ENCODE measurements around the gene NADK. TPM values are rescaled to one million over a fixed set of nuclear protein-coding genes. Genes with fewer than 3 reads are reported as not detected.
"Not testable (repeated sequence)": the region's sequence is repeated elsewhere in the genome, so short reads cannot be mapped to it uniquely, and the experiment has no call there.

NADK gene
- total RNA-seq, 8 experiments from 2014 or later: 28.6 to 103 (median 41.1) TPM

DNA sequence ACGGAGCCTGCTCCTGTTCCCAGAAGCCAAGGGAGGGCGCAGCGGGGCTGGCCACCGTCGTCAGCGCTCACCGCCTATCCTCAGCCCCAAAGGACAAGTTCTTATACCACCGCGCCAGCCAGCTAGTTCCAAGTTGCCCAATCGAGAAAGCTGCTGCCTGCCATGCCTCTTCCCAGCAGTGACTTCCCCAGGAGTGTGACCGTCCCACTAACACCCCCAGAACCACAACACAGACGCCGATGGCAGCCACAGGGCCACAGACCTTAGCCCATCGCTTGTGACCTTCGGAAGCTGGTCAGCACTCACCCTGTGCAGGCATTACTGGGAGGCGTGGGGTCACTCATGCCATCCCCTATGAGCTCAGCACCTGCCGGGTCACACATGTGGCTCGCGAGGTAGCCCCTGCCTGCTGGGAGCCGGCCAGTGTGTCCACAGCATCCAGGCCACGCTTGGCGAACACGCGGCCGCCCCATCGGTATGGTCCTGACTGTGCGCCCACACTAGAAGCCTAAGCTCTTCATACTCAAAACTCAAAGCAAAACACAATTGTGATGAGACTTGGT, 20.1 kb downstream of the NADK start:
- Histone ChIP-seq H3K4me3 (no peak overlapping the region), H3K4me1 (replicated peaks in 1 of 2) (peaks cover 2 to 3% of the 10 kb centered on the region in 2 donors), H3K27ac (no peak overlapping the region)
- WGBS, 10 experiments: 86 to 98% (median 90%) methylated on average over 4 to 19 of the region's 27 CpGs; no CpG with 5 or more reads in 5 of the 10 experiments
- ATAC-seq (replicated peaks in 6 of 8): no peak
- in situ Hi-C loops (cut with MboI; ENCODE audit: low pct_unique_long_range_greater_than_20kb in 2 of 9, low sequenced_read_pairs in 9 of 9, unreplicated experiment in 9 of 9): loop anchor here in 1 of 9 experiments (25.0 kb wide), 1 partner anchor 154 kb away; the partner anchor contains the start of genes CALML6 and TMEM52

DNA sequence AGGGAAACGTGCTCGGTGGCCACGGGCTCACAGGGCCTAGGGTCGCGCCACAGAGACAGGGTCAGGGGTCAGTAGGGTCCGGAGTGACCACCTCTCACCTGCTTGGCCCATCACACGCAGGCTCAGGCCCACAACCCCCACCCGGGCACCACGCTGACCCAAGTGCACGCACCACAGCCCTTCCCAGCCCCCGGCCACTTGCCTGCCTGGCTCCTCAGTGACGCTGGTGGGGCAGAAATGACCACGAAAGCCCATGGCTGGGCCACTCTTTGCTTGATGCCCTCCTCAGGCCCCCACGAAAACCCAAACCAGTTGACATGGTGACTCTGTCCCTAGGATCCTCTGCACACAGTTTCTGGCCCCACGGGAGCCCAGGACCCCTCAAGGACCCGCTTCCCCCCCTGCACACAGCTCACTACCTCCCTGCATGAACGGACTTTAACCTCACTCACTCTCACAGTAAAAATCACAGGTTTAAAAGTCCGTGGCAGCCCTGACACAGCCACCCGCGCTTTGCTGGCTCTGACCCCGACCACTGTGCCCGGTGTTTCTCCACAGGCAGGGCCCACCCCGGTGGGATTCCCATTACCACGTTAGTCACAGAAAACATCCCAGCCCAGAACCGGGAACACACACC, 20.7 kb downstream of the NADK start:
- WGBS, 10 experiments: 60 to 95% (median 90%) methylated on average over 1 to 12 of the region's 25 CpGs; no CpG with 5 or more reads in 5 of the 10 experiments

DNA sequence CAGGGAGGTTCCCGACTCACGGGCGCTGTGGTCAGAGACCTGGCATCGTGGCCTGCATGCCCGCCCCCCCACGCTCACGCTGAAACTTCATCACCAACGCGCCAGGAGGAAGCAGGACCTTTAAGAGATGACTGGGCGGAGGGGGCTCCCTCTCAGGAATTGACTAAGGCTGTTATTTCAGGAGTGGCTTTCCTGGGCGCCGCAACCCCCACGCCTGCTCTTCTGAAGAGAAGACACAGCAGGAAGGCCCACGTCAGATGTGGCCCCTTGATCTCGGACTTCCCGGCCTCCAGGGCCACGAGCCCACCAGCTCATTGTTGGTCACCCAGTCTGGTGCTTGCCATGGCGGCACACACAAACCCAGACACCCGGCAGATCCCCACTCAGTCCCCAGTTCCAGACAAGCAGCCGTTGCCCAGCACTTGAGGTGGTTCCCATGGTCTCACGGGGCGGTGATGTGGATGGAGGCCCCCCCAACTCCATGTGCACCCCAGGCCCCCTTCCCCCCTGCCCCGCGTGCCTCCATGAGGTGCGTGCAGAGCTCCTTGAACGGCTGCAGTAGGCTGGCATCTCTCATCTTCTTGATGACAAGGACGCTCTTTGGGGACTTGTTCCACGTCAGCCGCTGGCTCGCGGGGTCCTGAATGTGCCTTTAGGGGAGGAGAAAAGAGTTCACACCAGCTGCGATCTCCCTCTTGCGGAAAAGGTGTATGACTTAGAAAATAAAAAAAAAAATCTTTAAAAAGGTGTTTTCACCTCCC, 21.4 kb downstream of the NADK start:
- in situ Hi-C loops (cut with MboI; ENCODE audit: low pct_unique_long_range_greater_than_20kb in 2 of 9, low sequenced_read_pairs in 9 of 9, unreplicated experiment in 9 of 9): loop anchor here in 1 of 9 experiments (25.0 kb wide), 1 partner anchor 155 kb away; the partner anchor contains the start of genes CALML6 and TMEM52
- Histone ChIP-seq H3K27ac (no peak overlapping the region), H3K4me3 (no peak overlapping the region), H3K4me1 (replicated peaks in 1 of 2) (peaks cover 13 to 15% of the 10 kb centered on the region in 2 donors)
- ATAC-seq (replicated peaks in 6 of 8): no peak
- WGBS, 10 experiments: 94 to 100% (median 100%) methylated on average over 2 to 12 of the region's 33 CpGs; no CpG with 5 or more reads in 6 of the 10 experiments

More for the DNA sequence above, 20.7 kb downstream of the NADK start:
- Histone ChIP-seq H3K4me1 (replicated peaks in 1 of 2) (peaks cover 8 to 9% of the 10 kb centered on the region in 2 donors), H3K27ac (no peak overlapping the region), H3K4me3 (no peak overlapping the region)
- ATAC-seq (replicated peaks in 6 of 8): no peak
- in situ Hi-C loops (cut with MboI; ENCODE audit: low pct_unique_long_range_greater_than_20kb in 2 of 9, low sequenced_read_pairs in 9 of 9, unreplicated experiment in 9 of 9): loop anchor here in 1 of 9 experiments (25.0 kb wide), 1 partner anchor 155 kb away; the partner anchor contains the start of genes CALML6 and TMEM52

DNA sequence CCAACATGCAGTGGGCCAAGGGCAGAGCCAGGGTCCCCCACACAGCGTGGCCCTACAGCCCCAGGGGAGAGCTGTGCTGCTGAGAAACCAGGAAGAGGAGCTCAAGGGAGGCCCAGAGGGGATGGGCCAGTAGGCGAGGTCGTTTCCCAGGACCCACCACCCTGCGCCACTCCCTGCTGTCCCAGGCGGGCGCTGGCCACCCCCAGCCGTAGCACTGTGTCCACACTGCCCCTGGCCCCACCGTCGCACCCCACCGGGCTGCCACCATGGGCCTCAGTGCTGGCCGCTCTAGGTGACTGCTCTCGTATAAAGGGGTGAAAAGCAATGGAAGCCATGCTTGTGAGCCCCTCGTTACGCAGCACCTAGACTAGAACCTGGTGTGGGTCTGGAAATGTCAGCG, 22.4 kb downstream of the NADK start:
- no peak overlapping the region for H3K4me3 ChIP-seq
- 94 to 100% (median 100%) methylated on average over 1 to 8 of the region's 15 CpGs; no CpG with 5 or more reads in 5 of the 10 experiments for WGBS, 10 experiments
- ATAC-seq (replicated peaks in 6 of 8): no peak
- in situ Hi-C loops (cut with MboI; ENCODE audit: low pct_unique_long_range_greater_than_20kb in 2 of 9, low sequenced_read_pairs in 9 of 9, unreplicated experiment in 9 of 9): loop anchor here in 1 of 9 experiments (25.0 kb wide), 1 partner anchor 156 kb away; the partner anchor contains the start of genes CALML6 and TMEM52
- H3K4me1 ChIP-seq (replicated peaks in 1 of 2): peaks cover 13 to 15% of the 10 kb centered on the region in 2 donors
- H3K27ac ChIP-seq: no peak overlapping the region

DNA sequence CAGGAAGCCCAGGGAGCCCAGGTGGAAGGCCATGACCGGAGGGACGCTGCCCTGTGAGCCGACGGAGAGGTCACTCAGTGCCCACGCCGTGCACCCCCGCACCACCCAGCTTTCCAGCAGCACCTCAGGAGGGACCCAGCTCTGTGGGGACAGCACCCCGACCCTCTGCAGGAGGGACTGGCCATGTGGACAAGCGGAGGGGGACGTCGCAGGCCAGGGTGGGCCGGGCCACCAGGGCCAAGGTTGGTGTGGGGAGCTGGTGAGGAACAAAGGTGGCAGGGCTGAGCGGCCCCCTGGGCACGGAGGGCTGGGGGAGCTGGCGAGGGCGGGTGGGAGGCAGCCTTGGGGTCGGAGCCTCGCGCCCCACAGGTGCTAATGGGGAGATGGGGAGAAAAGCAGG, 22.8 kb downstream of the NADK start:
- Histone ChIP-seq H3K27ac (no peak overlapping the region), H3K4me1 (replicated peaks in 1 of 2) (peaks cover 13 to 15% of the 10 kb centered on the region in 2 donors), H3K4me3 (no peak overlapping the region)
- in situ Hi-C loops (cut with MboI; ENCODE audit: low pct_unique_long_range_greater_than_20kb in 2 of 9, low sequenced_read_pairs in 9 of 9, unreplicated experiment in 9 of 9): loop anchor here in 1 of 9 experiments (25.0 kb wide), 1 partner anchor 157 kb away; the partner anchor contains the start of genes CALML6 and TMEM52
- WGBS, 10 experiments: 93 to 100% (median 97%) methylated on average over 3 to 6 of the region's 19 CpGs; no CpG with 5 or more reads in 7 of the 10 experiments
- ATAC-seq (replicated peaks in 6 of 8): no peak

DNA sequence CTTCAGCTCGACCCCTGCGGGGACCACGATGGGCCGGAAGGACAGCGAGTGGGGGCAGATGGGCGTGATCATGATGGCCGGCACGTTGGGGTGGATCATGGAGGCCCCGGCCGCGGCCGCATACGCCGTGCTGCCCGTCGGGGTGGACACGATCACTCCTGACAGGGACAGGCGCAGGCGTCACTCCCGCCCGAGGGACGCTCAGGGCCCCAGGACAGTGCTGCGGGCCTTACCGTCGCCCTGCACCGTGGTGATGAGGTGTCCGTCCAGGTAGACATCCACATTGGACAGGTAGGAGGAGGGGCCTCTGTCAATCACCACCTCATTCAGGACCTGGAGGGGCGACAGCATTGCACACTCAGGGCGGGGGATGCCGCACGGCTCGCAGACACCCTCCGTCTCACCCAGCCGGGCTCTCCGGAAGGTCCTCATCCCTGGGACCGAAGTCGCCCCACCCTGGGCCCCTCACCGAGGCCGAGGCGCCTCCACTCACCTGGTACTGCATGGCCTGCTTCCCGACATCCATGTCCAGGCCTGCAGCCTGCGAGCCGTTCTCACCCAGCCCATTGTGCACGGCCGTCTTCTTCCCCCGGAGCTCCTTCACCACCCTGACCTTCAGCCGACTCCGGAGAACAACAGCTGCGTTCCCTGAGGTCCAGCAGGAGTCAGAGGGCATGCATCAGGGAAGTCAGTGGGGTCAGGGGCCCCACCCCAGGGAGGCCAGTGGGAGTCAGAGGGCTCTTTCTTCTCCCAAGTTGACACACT, 24.0 kb downstream of the NADK start:
- H3K27ac ChIP-seq: no peak overlapping the region
- in situ Hi-C loops (cut with MboI; ENCODE audit: low pct_unique_long_range_greater_than_20kb in 2 of 9, low sequenced_read_pairs in 9 of 9, unreplicated experiment in 9 of 9): loop anchor here in 1 of 9 experiments (25.0 kb wide), 1 partner anchor 158 kb away; the partner anchor contains the start of genes CALML6 and TMEM52

DNA sequence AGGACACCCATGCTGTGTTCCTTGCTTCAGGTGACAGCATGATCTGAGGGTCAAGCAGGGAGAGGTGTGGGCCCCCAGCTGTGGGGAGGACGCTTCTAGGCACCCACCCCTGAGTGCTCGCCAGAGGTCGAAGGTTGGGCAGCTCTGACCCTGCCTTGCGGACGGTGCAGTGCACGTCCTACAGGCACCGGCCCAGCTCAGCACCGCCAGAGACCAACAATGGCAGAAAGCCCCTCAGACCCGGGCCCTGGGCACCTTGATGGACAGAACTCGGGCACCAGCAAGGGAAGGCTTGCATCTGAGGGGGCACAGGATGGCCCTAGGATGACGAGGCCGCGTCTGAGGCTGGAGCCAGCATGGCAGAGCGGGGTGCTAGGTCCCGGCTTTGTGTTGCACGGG, 24.7 kb downstream of the NADK start:
- in situ Hi-C loops (cut with MboI; ENCODE audit: low pct_unique_long_range_greater_than_20kb in 2 of 9, low sequenced_read_pairs in 9 of 9, unreplicated experiment in 9 of 9): loop anchor here in 1 of 9 experiments (25.0 kb wide), 1 partner anchor 159 kb away; the partner anchor contains the start of genes CALML6 and TMEM52
- H3K4me3 ChIP-seq: no peak overlapping the region
- ATAC-seq (replicated peaks in 6 of 8): no peak
- H3K27ac ChIP-seq: no peak overlapping the region
- peaks cover 18 to 20% of the 10 kb centered on the region in 2 donors for H3K4me1 ChIP-seq (replicated peaks in 1 of 2)
- whole genome bisulfite sequencing, 10 experiments: 96 to 98% methylated on average over 4 to 8 of the region's 16 CpGs; no CpG with 5 or more reads in 8 of the 10 experiments

More for the DNA sequence above, 24.0 kb downstream of the NADK start:
- Histone ChIP-seq H3K4me1 (replicated peaks in 1 of 2) (peaks cover 13 to 15% of the 10 kb centered on the region in 2 donors), H3K4me3 (no peak overlapping the region)
- peak in 1 of 8 experiments; percentile 3 for ATAC-seq (replicated peaks in 6 of 8)
- WGBS, 10 experiments: 82 to 100% (median 89%) methylated on average over 4 to 20 of the region's 49 CpGs; no CpG with 5 or more reads in 6 of the 10 experiments

DNA sequence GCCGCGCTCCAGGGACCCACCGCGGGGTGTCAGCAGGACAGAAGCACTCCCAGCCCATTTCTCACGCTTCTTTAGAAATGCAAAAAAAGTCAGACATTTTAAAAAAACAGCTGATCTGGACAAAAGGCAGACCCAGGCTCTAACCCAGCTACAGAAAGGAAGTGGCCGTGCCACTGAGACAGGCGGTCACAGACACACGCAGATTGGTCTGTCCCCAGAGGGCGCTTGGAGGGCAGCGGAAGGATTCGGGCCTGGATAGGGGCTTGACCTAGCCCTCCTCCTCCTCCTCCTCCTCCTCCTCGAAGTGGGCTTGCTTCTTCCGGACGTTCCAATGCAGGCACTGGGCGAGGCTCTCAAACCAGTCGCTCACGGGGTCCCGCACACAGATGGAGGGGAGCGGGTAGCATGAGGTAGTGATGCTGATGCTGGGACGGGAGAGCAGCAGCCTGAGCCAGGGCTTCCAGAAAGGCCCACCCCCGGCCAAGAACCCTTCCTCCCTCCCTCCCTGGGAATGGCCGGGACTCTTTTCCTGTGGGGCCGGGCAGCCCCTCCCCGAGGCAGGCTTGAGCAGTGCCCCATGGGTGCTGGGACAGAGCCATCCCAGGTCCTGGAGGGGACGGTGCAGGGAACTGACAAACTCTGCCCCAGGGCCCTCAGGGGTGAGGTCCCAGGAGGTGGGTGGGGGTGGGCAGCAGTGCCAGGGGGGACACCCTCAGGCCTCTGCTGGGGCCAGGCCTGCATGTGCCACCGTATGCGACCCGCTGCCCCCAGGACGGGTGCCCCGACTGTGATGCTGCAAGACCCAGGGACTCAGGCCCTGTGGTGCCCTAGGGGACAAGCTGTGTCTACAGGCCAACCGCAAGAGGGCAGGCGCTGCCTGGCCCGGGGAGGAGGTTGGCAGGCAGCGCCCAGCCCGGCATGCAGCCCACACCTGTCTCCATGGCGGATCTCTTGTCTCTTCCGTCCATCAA, 25.3 kb downstream of the NADK start:
- no peak overlapping the region for H3K4me3 ChIP-seq
- 26 to 96% (median 73%) methylated on average over 4 to 15 of the region's 37 CpGs; no CpG with 5 or more reads in 4 of the 10 experiments for WGBS, 10 experiments
- ATAC-seq (replicated peaks in 6 of 8): peak in 3 of 8 experiments; percentile 39 to 55 (median 50)
- peaks cover 18 to 20% of the 10 kb centered on the region in 2 donors for H3K4me1 ChIP-seq (replicated peaks in 1 of 2)
- in situ Hi-C loops (cut with MboI; ENCODE audit: low pct_unique_long_range_greater_than_20kb in 2 of 9, low sequenced_read_pairs in 9 of 9, unreplicated experiment in 9 of 9): loop anchor here in 1 of 9 experiments (25.0 kb wide), 1 partner anchor 159 kb away; the partner anchor contains the start of genes CALML6 and TMEM52
- peak overlapping the region; percentile 38 to 58 for H3K27ac ChIP-seq

DNA sequence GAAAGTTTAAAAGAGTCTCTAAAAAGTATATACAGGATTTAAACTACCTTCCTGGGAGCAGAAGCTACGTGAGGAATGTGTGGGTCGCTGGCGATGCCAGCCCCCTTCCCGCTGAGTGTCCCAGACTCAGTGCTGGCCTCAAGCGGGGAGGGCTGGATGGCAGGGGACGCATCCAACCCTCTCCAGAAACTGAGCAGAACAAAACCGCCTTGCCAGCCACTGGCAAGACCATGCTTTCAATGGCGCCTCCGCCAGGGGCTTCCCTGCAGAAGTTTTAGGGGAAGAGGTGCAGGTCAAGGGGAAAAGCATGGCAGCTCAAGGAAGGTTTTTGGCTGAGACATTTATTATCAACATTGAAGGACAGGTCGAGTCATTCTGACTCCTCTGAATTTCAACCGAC, 26.1 kb downstream of the NADK start:
- H3K27ac ChIP-seq: no peak overlapping the region
- peaks cover 18 to 20% of the 10 kb centered on the region in 2 donors for H3K4me1 ChIP-seq (replicated peaks in 1 of 2)
- no peak overlapping the region for H3K4me3 ChIP-seq
- in situ Hi-C loops (cut with MboI; ENCODE audit: low pct_unique_long_range_greater_than_20kb in 2 of 9, low sequenced_read_pairs in 9 of 9, unreplicated experiment in 9 of 9): loop anchor here in 1 of 9 experiments (25.0 kb wide), 1 partner anchor 160 kb away; the partner anchor contains the start of genes CALML6 and TMEM52
- 50 to 100% (median 77%) methylated on average over 2 to 11 of the region's 11 CpGs; no CpG with 5 or more reads in 5 of the 10 experiments for WGBS, 10 experiments
- ATAC-seq (replicated peaks in 6 of 8): no peak

DNA sequence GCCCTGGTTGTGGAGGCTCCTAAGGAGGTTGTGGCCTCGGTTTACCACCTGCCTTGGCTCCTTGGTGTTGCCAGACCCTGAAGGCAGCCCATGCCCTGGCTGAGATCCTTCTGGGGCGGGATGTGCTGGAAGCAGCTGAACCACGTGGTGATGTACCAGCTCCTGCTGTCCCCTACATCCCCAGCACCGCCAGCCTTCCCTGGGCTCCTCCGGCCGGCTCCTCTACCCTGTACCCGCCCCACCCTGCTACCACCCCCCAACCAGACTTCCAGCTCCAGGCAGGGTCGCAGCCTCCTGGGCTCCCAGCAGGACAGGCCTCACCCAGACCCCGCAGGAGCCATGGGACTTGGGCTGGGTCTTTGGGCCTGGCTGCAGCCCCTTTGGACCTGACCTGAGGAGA, 28.3 kb downstream of the NADK start:
- ATAC-seq (replicated peaks in 6 of 8); H3K27ac ChIP-seq; H3K4me3 ChIP-seq: not testable (repeated sequence)
- in situ Hi-C loops (cut with MboI; ENCODE audit: low pct_unique_long_range_greater_than_20kb in 2 of 9, low sequenced_read_pairs in 9 of 9, unreplicated experiment in 9 of 9): loop anchor here in 1 of 9 experiments (25.0 kb wide), 1 partner anchor 162 kb away; the partner anchor contains the start of genes CALML6 and TMEM52
- WGBS, 10 experiments: no CpG with 5 or more reads among the region's 9 CpGs
- peaks cover 18 to 20% of the 10 kb centered on the region in 2 donors for H3K4me1 ChIP-seq (replicated peaks in 1 of 2)

All from motor neuron (in vitro differentiated cells).